ENCODE measurements around the gene KBTBD3. TPM values are rescaled to one million over a fixed set of nuclear protein-coding genes. Genes with fewer than 3 reads are reported as not detected.

KBTBD3 gene
- total RNA-seq, 2 experiments from 2014 or later, result 5.7 to 8.1 TPM

DNA sequence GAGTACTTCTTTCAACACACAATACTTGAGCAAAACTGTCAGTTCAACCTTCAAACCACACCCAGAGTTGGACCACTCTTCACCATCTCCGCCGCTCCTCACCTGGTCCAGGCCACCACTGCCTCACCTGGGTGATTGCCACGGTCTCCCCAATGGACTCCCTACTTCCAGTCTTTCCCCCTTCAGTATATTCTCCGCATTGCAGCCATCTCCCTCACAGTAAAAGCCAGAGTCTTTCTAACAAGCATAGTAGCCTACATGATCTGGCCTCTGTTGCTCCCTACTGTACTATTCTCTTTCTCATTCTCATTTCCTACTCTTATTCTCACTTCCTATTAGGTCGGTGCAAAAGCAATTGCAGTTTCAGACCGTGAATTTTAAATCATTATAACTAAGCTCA lies 28.8 kb upstream of the KBTBD3 start:
- Histone ChIP-seq H3K4me1 (ENCODE audit: insufficient read depth, low read length) (no peaks in the 10 kb centered on the region), H3K27me3 (ENCODE audit: control insufficient read depth in 1 of 2, insufficient read depth in 2 of 2, low read length in 2 of 2) (no peaks in the 10 kb centered on the region), H3K4me3 (ENCODE audit: low read length) (no peak overlapping the region), H3K9me3 (ENCODE audit: control insufficient read depth in 1 of 2, insufficient read depth in 1 of 2, low read length in 2 of 2) (no peaks in the 10 kb centered on the region), H3K36me3 (ENCODE audit: insufficient read depth, low read length) (no peaks in the 10 kb centered on the region), H3K27ac (ENCODE audit: low read depth in 1 of 2, low read length in 2 of 2) (no peak overlapping the region)
- TF ChIP-seq, protein P1, sequence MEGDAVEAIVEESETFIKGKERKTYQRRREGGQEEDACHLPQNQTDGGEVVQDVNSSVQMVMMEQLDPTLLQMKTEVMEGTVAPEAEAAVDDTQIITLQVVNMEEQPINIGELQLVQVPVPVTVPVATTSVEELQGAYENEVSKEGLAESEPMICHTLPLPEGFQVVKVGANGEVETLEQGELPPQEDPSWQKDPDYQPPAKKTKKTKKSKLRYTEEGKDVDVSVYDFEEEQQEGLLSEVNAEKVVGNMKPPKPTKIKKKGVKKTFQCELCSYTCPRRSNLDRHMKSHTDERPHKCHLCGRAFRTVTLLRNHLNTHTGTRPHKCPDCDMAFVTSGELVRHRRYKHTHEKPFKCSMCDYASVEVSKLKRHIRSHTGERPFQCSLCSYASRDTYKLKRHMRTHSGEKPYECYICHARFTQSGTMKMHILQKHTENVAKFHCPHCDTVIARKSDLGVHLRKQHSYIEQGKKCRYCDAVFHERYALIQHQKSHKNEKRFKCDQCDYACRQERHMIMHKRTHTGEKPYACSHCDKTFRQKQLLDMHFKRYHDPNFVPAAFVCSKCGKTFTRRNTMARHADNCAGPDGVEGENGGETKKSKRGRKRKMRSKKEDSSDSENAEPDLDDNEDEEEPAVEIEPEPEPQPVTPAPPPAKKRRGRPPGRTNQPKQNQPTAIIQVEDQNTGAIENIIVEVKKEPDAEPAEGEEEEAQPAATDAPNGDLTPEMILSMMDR (IDR thresholded peaks at IDR 0.05), result no peak
- Mint-ChIP-seq H3K36me3 (ENCODE audit: low read depth) (no peaks in the 10 kb centered on the region), H3K9me3 (no peaks in the 10 kb centered on the region), H3K27me3 (no peaks in the 10 kb centered on the region), H3K4me1 (ENCODE audit: low read depth) (no peaks in the 10 kb centered on the region), H3K27ac (no peak overlapping the region), H3K4me3 (no peak overlapping the region)
- DNase-seq (no peak), ATAC-seq (ENCODE audit: poor library complexity) (no peak)
- intact Hi-C loops (cut with DNase I, micrococcal nuclease), result no loop called here
- ChIA-PET POLR2A (no interaction called here), CTCF (no interaction called here)

DNA sequence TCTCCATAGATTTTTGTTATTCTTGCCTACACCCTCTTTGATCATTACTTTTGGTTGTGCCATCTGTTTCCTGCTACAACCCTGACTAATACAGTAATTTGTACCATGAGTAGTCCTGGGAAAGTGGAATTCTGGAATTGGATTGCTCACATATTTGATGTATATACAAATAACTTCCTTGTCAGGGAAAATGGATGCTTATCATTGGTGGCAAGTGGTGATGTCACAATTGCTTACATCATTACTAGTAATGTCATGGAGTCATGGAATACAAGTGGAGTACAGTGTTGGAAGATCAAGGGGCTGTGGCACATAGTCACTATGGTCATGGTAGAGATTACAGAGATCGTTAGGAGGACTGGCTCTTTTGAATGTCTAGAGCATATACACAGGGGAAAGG lies 24.7 kb upstream of the KBTBD3 start:
- H3K9me3 Mint-ChIP-seq, result no peaks in the 10 kb centered on the region
- no peak for DNase-seq
- POLR2A ChIA-PET, result no interaction called here

DNA sequence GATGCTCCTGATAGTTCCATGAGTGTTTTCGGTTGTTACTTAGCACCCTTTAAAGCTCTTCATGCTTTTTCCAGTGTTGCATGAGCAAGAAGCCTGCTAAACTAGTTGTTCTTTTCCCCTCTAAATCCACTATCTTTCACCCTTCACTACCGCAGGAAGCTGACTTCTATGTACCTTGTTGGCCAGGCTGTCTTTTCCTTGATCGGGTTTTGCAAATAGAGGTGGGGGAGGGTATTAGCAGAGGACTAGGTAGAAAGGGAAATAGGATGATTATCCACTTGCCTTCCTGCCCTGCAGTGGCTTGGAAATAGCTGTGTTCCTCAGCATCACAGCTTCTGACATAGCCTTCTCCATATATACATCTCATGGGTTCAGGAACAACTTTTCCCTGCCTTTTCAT lies 24.2 kb upstream of the KBTBD3 start:
- Histone ChIP-seq H3K27me3 (ENCODE audit: control insufficient read depth in 1 of 2, insufficient read depth in 2 of 2, low read length in 2 of 2) (no peaks in the 10 kb centered on the region), H3K9me3 (ENCODE audit: control insufficient read depth in 1 of 2, insufficient read depth in 1 of 2, low read length in 2 of 2) (no peaks in the 10 kb centered on the region), H3K4me1 (ENCODE audit: insufficient read depth, low read length) (no peaks in the 10 kb centered on the region), H3K36me3 (ENCODE audit: insufficient read depth, low read length) (peaks cover 18% of the 10 kb centered on the region), H3K27ac (ENCODE audit: low read depth in 1 of 2, low read length in 2 of 2) (no peak overlapping the region), H3K4me3 (ENCODE audit: low read length) (no peak overlapping the region)
- no peak for ATAC-seq (ENCODE audit: poor library complexity)
- Mint-ChIP-seq H3K4me1 (ENCODE audit: low read depth) (no peaks in the 10 kb centered on the region), H3K27ac (no peak overlapping the region), H3K4me3 (no peak overlapping the region), H3K36me3 (ENCODE audit: low read depth) (peaks cover 27% of the 10 kb centered on the region), H3K27me3 (no peaks in the 10 kb centered on the region), H3K9me3 (no peaks in the 10 kb centered on the region)
- TF ChIP-seq, protein P1 (IDR thresholded peaks at IDR 0.05), result no peak
- ChIA-PET POLR2A (no interaction called here), CTCF (no interaction called here)
- no peak for DNase-seq
- intact Hi-C loops (cut with DNase I, micrococcal nuclease), result no loop called here

More for the DNA sequence above, 24.7 kb upstream of the KBTBD3 start:
- Mint-ChIP-seq H3K4me1 (ENCODE audit: low read depth) (no peaks in the 10 kb centered on the region), H3K27me3 (no peaks in the 10 kb centered on the region), H3K27ac (no peak overlapping the region), H3K36me3 (ENCODE audit: low read depth) (peaks cover 23% of the 10 kb centered on the region), H3K4me3 (no peak overlapping the region)
- no peak overlapping the region for H3K27ac ChIP-seq (ENCODE audit: low read depth in 1 of 2, low read length in 2 of 2)
- no peaks in the 10 kb centered on the region for H3K4me1 ChIP-seq (ENCODE audit: insufficient read depth, low read length)
- H3K4me3 ChIP-seq (ENCODE audit: low read length), result no peak overlapping the region
- H3K9me3 ChIP-seq (ENCODE audit: control insufficient read depth in 1 of 2, insufficient read depth in 1 of 2, low read length in 2 of 2), result no peaks in the 10 kb centered on the region
- CTCF ChIA-PET, result no interaction called here
- no peak for ATAC-seq (ENCODE audit: poor library complexity)
- intact Hi-C loops (cut with DNase I, micrococcal nuclease), result no loop called here
- H3K27me3 ChIP-seq (ENCODE audit: control insufficient read depth in 1 of 2, insufficient read depth in 2 of 2, low read length in 2 of 2), result no peaks in the 10 kb centered on the region
- TF ChIP-seq, protein P1 (IDR thresholded peaks at IDR 0.05), result no peak
- peaks cover 14% of the 10 kb centered on the region for H3K36me3 ChIP-seq (ENCODE audit: insufficient read depth, low read length)
